HG03558 (cell line): ENCODE data around the gene HID1.
"Not testable (repeated sequence)": the region's sequence is repeated elsewhere in the genome, so short reads cannot be mapped to it uniquely, and the experiment has no call there.

Experiments
- ATAC-seq: cut with Tn5 transposase; IDR thresholded peaks from one replicate; pipeline ENCODE4 v1.9.1; 2021; ENCODE audit warnings: moderate number of reproducible peaks; ENCODE audit not compliant: unreplicated experiment; ENCODE audit errors: extremely low read depth

The HID1 gene

GRCh38 chr17:75001915-75002843 lies 29.6 kb upstream of the HID1 start:
- ATAC-seq = no peak

GRCh38 chr17:74999523-74999922 lies 27.0 kb upstream of the HID1 start:
- no peak for ATAC-seq

- no peak for ATAC-seq
These were observed 26.2 kb upstream of the HID1 start for GRCh38 chr17:74998783-74999182.

GRCh38 chr17:74995847-74996246 lies 23.3 kb upstream of the HID1 start:
- no peak for ATAC-seq

- no peak for ATAC-seq
These were observed 21.9 kb upstream of the HID1 start for GRCh38 chr17:74994440-74994839.

- no peak for ATAC-seq
These were observed 19.7 kb upstream of the HID1 start for GRCh38 chr17:74992223-74992622.

- ATAC-seq = no peak
These were observed 18.1 kb upstream of the HID1 start for GRCh38 chr17:74990581-74991105.

GRCh38 chr17:74987909-74988711 lies 15.6 kb upstream of the HID1 start:
- no peak for ATAC-seq

DNA sequence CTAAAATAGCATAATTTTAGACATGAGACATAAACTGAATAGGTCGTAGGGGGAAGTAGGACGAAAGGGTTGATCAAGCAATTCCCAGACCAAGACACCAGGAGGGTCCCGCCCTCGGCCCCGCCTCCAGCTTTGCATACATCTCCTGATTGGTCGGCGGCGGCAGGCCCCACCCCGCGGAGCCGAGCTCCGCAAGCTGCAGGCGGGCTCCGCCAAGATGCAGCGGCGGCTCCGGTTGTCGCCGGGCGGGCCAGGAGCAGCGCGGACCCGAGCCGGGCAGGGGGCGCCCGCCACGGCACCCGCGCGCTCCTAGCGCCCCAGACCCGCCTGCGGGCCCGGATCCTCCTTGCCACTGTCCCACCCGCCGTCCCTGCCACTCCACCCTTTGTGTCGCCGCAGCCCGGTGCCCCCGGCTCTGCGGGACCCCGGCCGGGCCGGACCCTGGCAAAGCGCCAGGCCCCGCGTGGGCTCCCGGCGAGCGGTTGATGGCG lies 14.9 kb upstream of the HID1 start, which contains the start of gene CDR2L:
CDR2L (plus strand) TSS at position 215 of the 491 bp plus-strand sequence. CDS start 412 bp downstream, outside the sequence.
- peak; percentile 67 for ATAC-seq

- no peak for ATAC-seq
These were observed 13.6 kb upstream of the HID1 start for GRCh38 chr17:74986206-74986576.

GRCh38 chr17:74982663-74983313 lies 10.2 kb upstream of the HID1 start:
- ATAC-seq = not testable (repeated sequence)

- no peak for ATAC-seq
These were observed 9.6 kb upstream of the HID1 start for GRCh38 chr17:74981979-74982662.

DNA sequence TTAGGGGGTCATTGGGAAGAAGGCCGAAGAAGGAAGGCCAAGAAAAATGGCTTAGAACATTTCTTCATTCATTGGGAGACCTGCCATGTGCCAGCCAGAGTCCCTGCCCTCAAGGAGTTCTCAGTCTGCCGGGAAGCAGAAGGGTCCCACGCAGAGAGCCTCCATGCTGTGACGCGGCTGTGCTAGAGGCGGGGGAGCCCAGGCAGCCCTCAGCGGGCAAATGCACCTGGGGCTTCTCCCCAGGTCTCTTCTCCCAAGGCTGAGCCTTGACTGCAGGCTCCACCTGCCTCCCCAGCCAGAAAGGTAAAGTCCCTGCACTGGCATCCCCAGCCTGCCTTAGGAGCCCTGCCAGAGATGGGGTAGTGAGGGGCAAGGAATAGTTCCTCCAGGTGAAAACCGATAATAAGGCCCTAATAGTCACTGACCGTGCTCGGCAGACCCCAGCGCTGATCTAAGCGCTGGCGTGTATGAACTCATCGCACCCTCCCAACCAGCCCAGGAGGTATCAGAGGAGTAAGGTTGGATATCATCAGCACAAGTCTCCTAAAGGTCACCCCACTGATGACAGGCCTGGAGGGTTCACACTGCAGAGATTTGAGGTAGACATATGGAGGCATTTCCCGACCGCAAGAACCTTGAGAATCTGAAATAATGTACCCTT lies 8.9 kb upstream of the HID1 start:
- no peak for ATAC-seq

- ATAC-seq = no peak
These were observed 7.0 kb upstream of the HID1 start for GRCh38 chr17:74979408-74980146.

GRCh38 chr17:74978240-74978639 lies 5.7 kb upstream of the HID1 start:
- ATAC-seq = no peak

DNA sequence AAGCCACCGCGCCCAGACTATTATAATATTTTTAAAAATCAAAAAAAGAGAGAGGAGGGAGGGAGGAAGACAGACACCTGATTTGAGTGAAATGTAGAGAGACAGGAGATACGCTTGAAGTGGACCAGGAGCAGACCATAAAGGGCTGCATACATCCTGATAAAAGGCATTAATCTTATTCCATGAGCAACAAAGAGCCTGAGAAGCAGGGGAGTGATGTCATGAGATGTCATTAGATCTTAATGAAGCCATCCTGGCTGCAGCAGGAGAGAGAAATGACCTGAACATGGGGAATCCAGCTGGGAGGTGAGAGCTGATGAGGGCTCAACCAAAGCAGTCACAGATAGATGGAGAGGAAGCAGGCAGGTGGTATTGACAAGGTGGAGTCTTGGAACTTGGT lies 5.2 kb upstream of the HID1 start:
- no peak for ATAC-seq

GRCh38 chr17:74975943-74976342 lies 3.4 kb upstream of the HID1 start:
- no peak for ATAC-seq

DNA sequence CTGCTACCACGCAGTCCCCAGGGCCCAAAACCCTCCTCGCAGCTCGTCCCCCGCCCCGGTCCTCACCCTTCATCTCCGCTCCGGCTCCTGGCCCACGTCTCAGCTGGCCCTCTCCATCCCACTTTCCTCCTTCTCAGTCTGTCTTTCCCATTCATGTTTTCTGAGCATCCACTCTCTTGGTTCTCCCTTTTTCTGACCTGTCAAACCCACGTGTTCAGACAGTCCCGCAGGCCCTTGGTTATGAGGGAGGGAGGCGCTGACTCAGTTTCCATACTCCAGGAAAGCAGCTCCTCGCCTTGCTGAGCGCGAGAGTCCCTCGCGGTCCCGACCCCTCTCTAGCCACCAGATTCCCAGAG lies 392 bp upstream of the HID1 start:
- ATAC-seq = no peak

- no peak for ATAC-seq
These were observed 785 bp downstream of the HID1 start for GRCh38 chr17:74971842-74972106.
